Hepatocyte (in vitro differentiated cells): ENCODE results near the gene CDC42SE2. TPM values are rescaled to one million over a fixed set of nuclear protein-coding genes. Genes with fewer than 3 reads are reported as not detected.
"Not testable (repeated sequence)": the region's sequence is repeated elsewhere in the genome, so short reads cannot be mapped to it uniquely, and the experiment has no call there.

Experiments used
- DNase-seq: peaks from one replicate; pipeline ENCODE4 v3.0.0-alpha.2; 2016; ENCODE audit warnings: low spot score
- H2AFZ ChIP-seq: fragments of 200-600 bp; sonication (generic); 2 replicates; pipeline ENCODE4 v1.6.0; 2016; ENCODE audit warnings: antibody characterized with exemption, mild to moderate bottlenecking
- H3K27ac ChIP-seq: fragments of 200-600 bp; sonication (generic); 2 replicates; pipeline ENCODE4 v1.5.1; 2016; ENCODE audit warnings: mild to moderate bottlenecking
- H3K27me3 ChIP-seq: fragments of 200-600 bp; sonication (generic); 2 replicates; pipeline ENCODE4 v1.6.1; 2016
- H3K36me3 ChIP-seq: fragments of 200-600 bp; sonication (generic); replicated peaks from 2 replicates; pipeline ENCODE4 v1.5.1; 2016; ENCODE audit warnings: low read depth; ENCODE audit not compliant: insufficient read depth
- H3K4me1 ChIP-seq: fragments of 200-600 bp; sonication (generic); 2 replicates; pipeline ENCODE4 v1.5.1; 2016; ENCODE audit warnings: mild to moderate bottlenecking, moderate library complexity; ENCODE audit not compliant: insufficient read depth
- H3K4me2 ChIP-seq: fragments of 200-600 bp; sonication (generic); 2 replicates; pipeline ENCODE4 v1.6.0; 2016
- H3K4me3 ChIP-seq: fragments of 200-600 bp; sonication (generic); 2 replicates; pipeline ENCODE4 v1.5.1; 2016; ENCODE audit warnings: mild to moderate bottlenecking
- H3K79me2 ChIP-seq: fragments of 200-600 bp; sonication (generic); 2 replicates; pipeline ENCODE4 v1.6.0; 2017; ENCODE audit warnings: mild to moderate bottlenecking
- H3K9me2 ChIP-seq: fragments of 200-600 bp; sonication (generic); replicated peaks from 2 replicates; pipeline ENCODE4 v1.6.0; 2017; ENCODE audit warnings: mild to moderate bottlenecking; ENCODE audit not compliant: insufficient read depth
- H3K9me3 ChIP-seq: fragments of 200-600 bp; sonication (generic); 2 replicates; pipeline ENCODE4 v1.5.1; 2016; ENCODE audit warnings: low read depth, mild to moderate bottlenecking
- H4K20me1 ChIP-seq: fragments of 200-600 bp; sonication (generic); 2 replicates; pipeline ENCODE4 v1.6.0; 2016; ENCODE audit warnings: mild to moderate bottlenecking; ENCODE audit not compliant: insufficient read depth, poor library complexity, severe bottlenecking
- EZH2 ChIP-seq: fragments of 200-600 bp; sonication (generic); IDR thresholded peaks from 2 replicates; pipeline ENCODE4 v1.6.1; 2016; ENCODE audit warnings: antibody characterized with exemption, mild to moderate bottlenecking, borderline replicate concordance
- EZH2phosphoT487 ChIP-seq: fragments of 200-600 bp; sonication (generic); IDR thresholded peaks from one replicate; pipeline ENCODE4 v1.6.1; 2018; ENCODE audit warnings: antibody characterized with exemption, mild to moderate bottlenecking, low read depth, moderate library complexity; ENCODE audit not compliant: unreplicated experiment, severe bottlenecking
- WGBS: methylation state at CpG from one replicate; pipeline ENCODE4 v1.1.6; 2016; ENCODE audit warnings: low lambda C conversion rate; ENCODE audit errors: missing lambda C conversion rate; 5-methylcytosine and 5-hydroxymethylcytosine counted together
- polyA plus RNA-seq: library from polyadenylated mRNA; unstranded; fragments of >200 nt; fragmentation: Nextera tagmentation; extraction: Ambion mirVana; gene quantifications from 2 replicates; pipeline ENCODE4 v1.2.1, GENCODE V29; 2016
- total RNA-seq: library from RNA; depleted of rRNA; stranded (reverse); fragments of >200 nt; gene quantifications from 2 replicates; pipeline ENCODE4 v1.2.3, GENCODE V29; 2014
- TF ChIP-seq, protein P1 (sequence below): fragments of 200-600 bp; sonication (generic); IDR thresholded peaks from 2 replicates; pipeline ENCODE4 v1.5.1; 2016; ENCODE audit warnings: antibody characterized with exemption, mild to moderate bottlenecking; ENCODE audit not compliant: poor library complexity

Gene CDC42SE2
- total and polyA plus RNA-seq, 2 experiments from 2014 or later, result 27.2 to 51.5 TPM

DNA sequence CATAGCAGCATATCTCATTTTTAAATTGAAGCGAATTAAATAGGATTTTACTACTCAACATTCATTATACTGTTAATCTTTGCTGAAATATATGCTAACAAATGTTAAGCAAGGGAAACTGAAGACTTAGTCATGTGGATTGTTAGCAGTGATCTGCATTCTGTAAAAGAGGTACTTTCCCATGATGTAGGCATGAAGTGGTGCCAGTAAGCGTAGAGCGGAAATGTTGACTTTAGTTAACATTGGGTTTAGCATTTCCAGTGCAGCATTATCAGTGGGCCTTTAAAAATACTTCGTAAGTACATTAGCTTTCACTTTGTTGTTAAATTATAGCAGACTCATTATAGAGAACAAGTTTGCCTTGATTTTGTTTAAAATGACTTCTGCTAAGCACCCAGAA is 130.3 kb downstream of the CDC42SE2 start:
- Histone ChIP-seq H3K27me3 (no peaks in the 10 kb centered on the region), H3K4me2 (no peak overlapping the region), H3K4me3 (no peak overlapping the region), H4K20me1 (no peaks in the 10 kb centered on the region), H3K36me3 (no peaks in the 10 kb centered on the region), H3K4me1 (no peaks in the 10 kb centered on the region), H2AFZ (no peak overlapping the region), H3K9me3 (no peaks in the 10 kb centered on the region), H3K9me2 (no peaks in the 10 kb centered on the region), H3K79me2 (no peaks in the 10 kb centered on the region), H3K27ac (peak overlapping the region; percentile 68)
- peak; percentile 32 for DNase-seq
- TF ChIP-seq EZH2 (no peak), EZH2phosphoT487 (no peak)
- TF ChIP-seq, protein P1, sequence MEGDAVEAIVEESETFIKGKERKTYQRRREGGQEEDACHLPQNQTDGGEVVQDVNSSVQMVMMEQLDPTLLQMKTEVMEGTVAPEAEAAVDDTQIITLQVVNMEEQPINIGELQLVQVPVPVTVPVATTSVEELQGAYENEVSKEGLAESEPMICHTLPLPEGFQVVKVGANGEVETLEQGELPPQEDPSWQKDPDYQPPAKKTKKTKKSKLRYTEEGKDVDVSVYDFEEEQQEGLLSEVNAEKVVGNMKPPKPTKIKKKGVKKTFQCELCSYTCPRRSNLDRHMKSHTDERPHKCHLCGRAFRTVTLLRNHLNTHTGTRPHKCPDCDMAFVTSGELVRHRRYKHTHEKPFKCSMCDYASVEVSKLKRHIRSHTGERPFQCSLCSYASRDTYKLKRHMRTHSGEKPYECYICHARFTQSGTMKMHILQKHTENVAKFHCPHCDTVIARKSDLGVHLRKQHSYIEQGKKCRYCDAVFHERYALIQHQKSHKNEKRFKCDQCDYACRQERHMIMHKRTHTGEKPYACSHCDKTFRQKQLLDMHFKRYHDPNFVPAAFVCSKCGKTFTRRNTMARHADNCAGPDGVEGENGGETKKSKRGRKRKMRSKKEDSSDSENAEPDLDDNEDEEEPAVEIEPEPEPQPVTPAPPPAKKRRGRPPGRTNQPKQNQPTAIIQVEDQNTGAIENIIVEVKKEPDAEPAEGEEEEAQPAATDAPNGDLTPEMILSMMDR, result no peak
- WGBS, result 79% methylated on average over 4 of the region's 4 CpGs

DNA sequence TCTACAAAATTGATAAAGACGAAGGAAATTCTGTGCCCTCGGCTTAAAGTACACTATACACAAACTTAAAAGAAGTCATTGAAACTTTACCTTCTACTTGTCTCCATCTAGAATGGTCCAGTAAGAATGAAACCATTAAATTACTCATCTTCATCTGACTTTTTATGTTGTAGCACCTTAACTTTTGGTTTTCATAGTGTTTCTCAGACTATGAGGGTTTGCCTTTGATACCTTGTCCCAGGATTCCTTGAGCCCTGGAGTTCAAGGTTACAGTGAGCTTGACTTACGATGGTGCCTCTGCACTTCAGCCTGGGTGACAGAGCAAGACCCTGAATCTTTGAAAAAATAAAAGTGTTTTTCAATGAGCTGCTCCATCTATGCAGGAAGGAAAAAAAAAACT is 132.2 kb downstream of the CDC42SE2 start:
- Histone ChIP-seq H3K4me3 (no peak overlapping the region), H3K27ac (no peak overlapping the region), H3K27me3 (no peaks in the 10 kb centered on the region), H4K20me1 (no peaks in the 10 kb centered on the region), H2AFZ (no peak overlapping the region), H3K36me3 (no peaks in the 10 kb centered on the region), H3K4me1 (no peaks in the 10 kb centered on the region), H3K9me2 (no peaks in the 10 kb centered on the region), H3K9me3 (no peaks in the 10 kb centered on the region), H3K79me2 (no peaks in the 10 kb centered on the region), H3K4me2 (no peak overlapping the region)
- DNase-seq, result no peak
- WGBS, result 97% methylated on average over 3 of the region's 3 CpGs
- TF ChIP-seq EZH2 (no peak), EZH2phosphoT487 (no peak)
- TF ChIP-seq, protein P1, result no peak

DNA sequence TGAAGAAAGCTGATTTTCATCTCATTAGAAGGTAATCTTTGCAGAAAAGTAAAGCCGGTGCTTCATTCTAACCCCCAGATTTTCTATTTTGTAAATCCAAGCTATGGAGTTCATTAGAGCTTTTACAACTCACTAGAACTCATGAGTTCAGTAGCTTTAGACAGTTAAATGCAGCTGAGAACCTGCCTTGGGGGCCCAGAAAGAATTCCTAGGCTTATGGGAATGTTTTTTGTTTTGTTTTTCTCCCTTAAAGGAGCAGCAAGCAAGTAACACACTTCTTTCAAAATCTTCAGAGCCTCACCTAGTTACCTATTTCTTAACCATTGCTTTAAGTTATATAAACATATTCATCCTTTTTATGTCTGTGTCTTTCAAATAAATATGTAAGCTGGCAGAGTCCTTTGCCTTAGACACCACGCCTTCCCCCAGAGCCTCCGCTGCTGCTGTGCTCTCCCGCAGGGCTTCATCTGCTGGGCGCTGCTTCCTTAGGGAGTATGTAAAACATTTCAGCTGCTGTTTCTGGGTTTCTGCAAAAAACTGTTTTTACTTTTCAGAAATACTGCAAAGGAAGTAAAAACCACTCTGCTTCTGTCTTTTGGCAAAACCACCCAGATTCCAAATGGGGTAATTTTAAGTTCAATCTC is 132.9 kb downstream of the CDC42SE2 start:
- H3K4me3 ChIP-seq, result no peak overlapping the region
- H3K27ac ChIP-seq, result no peak overlapping the region
- no peaks in the 10 kb centered on the region for H4K20me1 ChIP-seq
- no peaks in the 10 kb centered on the region for H3K79me2 ChIP-seq
- H3K9me2 ChIP-seq, result no peaks in the 10 kb centered on the region
- no peak overlapping the region for H2AFZ ChIP-seq
- H3K36me3 ChIP-seq, result no peaks in the 10 kb centered on the region
- no peaks in the 10 kb centered on the region for H3K9me3 ChIP-seq
- WGBS, result 85% methylated on average over 5 of the region's 5 CpGs
- TF ChIP-seq, protein P1, result no peak
- TF ChIP-seq EZH2phosphoT487, result no peak
- TF ChIP-seq EZH2, result no peak
- no peaks in the 10 kb centered on the region for H3K4me1 ChIP-seq
- no peak overlapping the region for H3K4me2 ChIP-seq
- no peaks in the 10 kb centered on the region for H3K27me3 ChIP-seq
- DNase-seq, result no peak

DNA sequence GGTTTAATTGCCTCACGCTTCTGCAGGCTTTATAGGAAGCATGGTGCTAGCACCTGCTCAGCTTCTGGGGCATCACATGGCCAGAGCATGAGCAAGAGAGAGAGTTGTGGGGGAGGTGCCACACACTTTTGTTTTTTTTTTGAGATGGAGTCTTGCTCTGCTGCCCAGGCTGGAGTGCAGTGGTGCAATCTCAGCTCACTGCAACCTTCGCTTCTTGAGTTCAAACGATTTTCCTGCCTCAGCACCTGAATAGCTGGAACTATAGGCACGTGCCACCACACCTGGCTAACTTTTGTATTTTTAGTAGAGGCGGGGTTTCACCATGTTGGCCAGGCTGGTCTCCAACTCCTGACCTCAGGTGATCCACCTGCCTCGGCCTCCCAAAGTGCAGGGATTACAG is 135.2 kb downstream of the CDC42SE2 start:
- H2AFZ ChIP-seq, H3K4me2 ChIP-seq, H3K4me1 ChIP-seq, H4K20me1 ChIP-seq, H3K9me3 ChIP-seq, H3K27me3 ChIP-seq, H3K9me2 ChIP-seq, H3K79me2 ChIP-seq, H3K27ac ChIP-seq, H3K4me3 ChIP-seq, DNase-seq, H3K36me3 ChIP-seq: not testable (repeated sequence)
- WGBS, result 97% methylated on average over 6 of the region's 6 CpGs
